HepG2 (cell line): Measurements from ENCODE around the gene APRT. TPM values are rescaled to one million over a fixed set of nuclear protein-coding genes. Genes with fewer than 3 reads are reported as not detected.

ENCODE experiments used
- AGO2 ChIP-seq: fragments of 200-400 bp; formaldehyde crosslinking; optimal IDR thresholded peaks from 2 replicates; pipeline ENCODE3; 2017; ENCODE audit warnings: mild to moderate bottlenecking, low read depth, low read length, moderate library complexity
- ATF5 ChIP-seq: sonication (generic); formaldehyde crosslinking; IDR thresholded peaks from 2 replicates; pipeline ENCODE4 v1.4.0; 2020; ENCODE audit warnings: mild to moderate bottlenecking, low read depth, missing genetic modification reagents
- BORCS8-MEF2B ChIP-seq: sonication (generic); formaldehyde crosslinking; IDR thresholded peaks from 2 replicates; pipeline ENCODE4 v1.8.0; 2022; ENCODE audit warnings: mild to moderate bottlenecking, missing genetic modification reagents
- DR1 ChIP-seq: sonication (generic); formaldehyde crosslinking; IDR thresholded peaks from 2 replicates; pipeline ENCODE4 v1.8.0; 2021; ENCODE audit warnings: mild to moderate bottlenecking, missing genetic modification reagents, inconsistent platforms
- ESRRA ChIP-seq: sonication (generic); formaldehyde crosslinking; IDR thresholded peaks from 2 replicates; pipeline ENCODE4 v1.5.1; 2020; ENCODE audit warnings: mild to moderate bottlenecking, low read depth, missing genetic modification reagents
- FOXM1 ChIP-seq: sonication (generic); formaldehyde crosslinking; IDR thresholded peaks from 2 replicates; pipeline ENCODE4 v1.5.0; 2020; ENCODE audit warnings: missing genetic modification reagents
- PAX8 ChIP-seq: sonication (generic); formaldehyde crosslinking; IDR thresholded peaks from 2 replicates; pipeline ENCODE4 v1.8.0; 2022; ENCODE audit warnings: mild to moderate bottlenecking, missing genetic modification reagents, borderline replicate concordance
- RBFOX2 ChIP-seq: fragments of 200-400 bp; formaldehyde crosslinking; IDR thresholded peaks from 2 replicates; pipeline ENCODE4 v1.6.1; 2017; ENCODE audit warnings: low read depth, mild to moderate bottlenecking, low read length
- SNAI1 ChIP-seq: sonication (generic); formaldehyde crosslinking; IDR thresholded peaks from 2 replicates; pipeline ENCODE4 v1.5.0; 2020; ENCODE audit warnings: mild to moderate bottlenecking, missing genetic modification reagents, borderline replicate concordance
- TBX3 ChIP-seq: fragments of 450-650 bp; IDR thresholded peaks from 2 replicates; pipeline ENCODE4 v1.6.1; 2017; ENCODE audit warnings: antibody characterized with exemption, mild to moderate bottlenecking, inconsistent platforms, borderline replicate concordance
- ZBTB46 ChIP-seq: sonication (generic); formaldehyde crosslinking; IDR thresholded peaks from 2 replicates; pipeline ENCODE4 v1.4.0; 2020; ENCODE audit warnings: mild to moderate bottlenecking, missing genetic modification reagents, borderline replicate concordance
- ZNF263 ChIP-seq: sonication (generic); formaldehyde crosslinking; IDR thresholded peaks from 2 replicates; pipeline ENCODE4 v1.4.0; 2020; ENCODE audit warnings: missing genetic modification reagents
- ZNF264 ChIP-seq: sonication (generic); formaldehyde crosslinking; IDR thresholded peaks from 2 replicates; pipeline ENCODE4 v1.4.0; 2020; ENCODE audit warnings: missing genetic modification reagents
- ZNF333 ChIP-seq: sonication (generic); formaldehyde crosslinking; IDR thresholded peaks from 2 replicates; pipeline ENCODE4 v1.4.0; 2020; ENCODE audit warnings: mild to moderate bottlenecking, missing genetic modification reagents, borderline replicate concordance
- ZNF629 ChIP-seq: sonication (generic); formaldehyde crosslinking; conservative IDR thresholded peaks from 2 replicates; pipeline ENCODE4 v1.5.0; 2020; ENCODE audit warnings: missing genetic modification reagents
- ZNF710 ChIP-seq: sonication (generic); formaldehyde crosslinking; IDR thresholded peaks from 2 replicates; pipeline ENCODE4 v1.5.0; 2020; ENCODE audit warnings: mild to moderate bottlenecking, missing genetic modification reagents, borderline replicate concordance
- ZNF776 ChIP-seq: sonication (generic); formaldehyde crosslinking; IDR thresholded peaks from 2 replicates; pipeline ENCODE4 v1.4.0; 2020; ENCODE audit warnings: mild to moderate bottlenecking, missing genetic modification reagents
- ZSCAN21 ChIP-seq: sonication (generic); formaldehyde crosslinking; IDR thresholded peaks from 2 replicates; pipeline ENCODE4 v1.8.0; 2022; ENCODE audit warnings: mild to moderate bottlenecking, missing genetic modification reagents, moderate library complexity, borderline replicate concordance
- polyA plus RNA-seq, 8 experiments: library from polyadenylated mRNA; depleted of rRNA in 3 of 8; stranded (reverse) in 7 of 8; unstranded in 1 of 8; fragments of >200 nt; fragmentation: Illumina TruSeq in 4 of 8; extraction: Trizol in 4 of 8; gene quantifications; 2 replicates each; pipeline versions ENCODE4 v1.2.1 to v1.2.3, GENCODE V29; 2011 to 2016; ENCODE audit warnings: low read depth in 4 of 8, missing spikeins in 1 of 8, mixed read lengths in 1 of 8; ENCODE audit not compliant: insufficient read depth in 1 of 8
- total RNA-seq, 5 experiments: library from RNA; depleted of rRNA; stranded (reverse); fragments of >200 nt; fragmentation: Illumina TruSeq; extraction: Trizol; gene quantifications; 2 replicates each; pipeline ENCODE4 v1.2.3, GENCODE V29; 2016; ENCODE audit warnings: low read depth in 1 of 5
- TF ChIP-seq, protein P1 (sequence below): sonication (generic); formaldehyde crosslinking; IDR thresholded peaks from 2 replicates; pipeline ENCODE4 v1.4.0; 2020; ENCODE audit warnings: mild to moderate bottlenecking, low read depth, missing genetic modification reagents
- TF ChIP-seq, protein P2 (sequence below): sonication (generic); formaldehyde crosslinking; IDR thresholded peaks from 2 replicates; pipeline ENCODE4 v1.4.0; 2020; ENCODE audit warnings: missing genetic modification reagents
- TF ChIP-seq, protein P3 (sequence below): sonication (generic); formaldehyde crosslinking; IDR thresholded peaks from 2 replicates; pipeline ENCODE4 v1.4.0; 2020; ENCODE audit warnings: mild to moderate bottlenecking, missing genetic modification reagents

Gene APRT
- total and polyA plus RNA-seq, 2 of the 13 experiments (the other 11 are each of a cell fraction or from before 2014, with no cell fraction given): 155 to 242 TPM

DNA sequence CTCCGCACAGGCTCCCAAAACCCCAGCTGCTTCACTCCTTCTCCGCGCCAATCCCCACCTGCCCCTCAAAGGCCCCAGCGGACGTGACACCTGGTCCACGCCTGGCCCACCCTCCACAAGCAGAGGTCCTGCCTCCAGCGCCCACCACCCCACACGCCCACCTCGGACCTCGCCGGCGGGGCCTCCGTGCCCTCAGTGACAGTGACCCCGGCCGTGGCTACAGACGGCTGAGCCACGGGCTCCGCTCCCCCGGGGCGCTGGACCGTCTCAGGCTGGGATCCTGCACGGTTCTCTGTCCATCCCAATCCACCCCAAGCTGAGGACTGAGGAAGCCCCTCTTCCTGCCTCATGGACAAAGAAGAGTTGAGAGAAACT is 51.8 kb downstream of the APRT start (continued):
- peak; percentile 60 for TF ChIP-seq AGO2
- 0 out of 2 replicates have a peak, but pooled peaks have one; percentile 20 for TF ChIP-seq ESRRA
- peak; percentile 27; the same call in 1 of the 2 replicates for TF ChIP-seq PAX8 (CRISPR knock-in tag)
- TF ChIP-seq, protein P1, sequence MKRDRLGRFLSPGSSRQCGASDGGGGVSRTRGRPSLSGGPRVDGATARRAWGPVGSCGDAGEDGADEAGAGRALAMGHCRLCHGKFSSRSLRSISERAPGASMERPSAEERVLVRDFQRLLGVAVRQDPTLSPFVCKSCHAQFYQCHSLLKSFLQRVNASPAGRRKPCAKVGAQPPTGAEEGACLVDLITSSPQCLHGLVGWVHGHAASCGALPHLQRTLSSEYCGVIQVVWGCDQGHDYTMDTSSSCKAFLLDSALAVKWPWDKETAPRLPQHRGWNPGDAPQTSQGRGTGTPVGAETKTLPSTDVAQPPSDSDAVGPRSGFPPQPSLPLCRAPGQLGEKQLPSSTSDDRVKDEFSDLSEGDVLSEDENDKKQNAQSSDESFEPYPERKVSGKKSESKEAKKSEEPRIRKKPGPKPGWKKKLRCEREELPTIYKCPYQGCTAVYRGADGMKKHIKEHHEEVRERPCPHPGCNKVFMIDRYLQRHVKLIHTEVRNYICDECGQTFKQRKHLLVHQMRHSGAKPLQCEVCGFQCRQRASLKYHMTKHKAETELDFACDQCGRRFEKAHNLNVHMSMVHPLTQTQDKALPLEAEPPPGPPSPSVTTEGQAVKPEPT (CRISPR knock-in tag): 0 out of 2 replicates have a peak, but pooled peaks have one; percentile 60
- no peak for TF ChIP-seq TBX3
- TF ChIP-seq, protein P2, sequence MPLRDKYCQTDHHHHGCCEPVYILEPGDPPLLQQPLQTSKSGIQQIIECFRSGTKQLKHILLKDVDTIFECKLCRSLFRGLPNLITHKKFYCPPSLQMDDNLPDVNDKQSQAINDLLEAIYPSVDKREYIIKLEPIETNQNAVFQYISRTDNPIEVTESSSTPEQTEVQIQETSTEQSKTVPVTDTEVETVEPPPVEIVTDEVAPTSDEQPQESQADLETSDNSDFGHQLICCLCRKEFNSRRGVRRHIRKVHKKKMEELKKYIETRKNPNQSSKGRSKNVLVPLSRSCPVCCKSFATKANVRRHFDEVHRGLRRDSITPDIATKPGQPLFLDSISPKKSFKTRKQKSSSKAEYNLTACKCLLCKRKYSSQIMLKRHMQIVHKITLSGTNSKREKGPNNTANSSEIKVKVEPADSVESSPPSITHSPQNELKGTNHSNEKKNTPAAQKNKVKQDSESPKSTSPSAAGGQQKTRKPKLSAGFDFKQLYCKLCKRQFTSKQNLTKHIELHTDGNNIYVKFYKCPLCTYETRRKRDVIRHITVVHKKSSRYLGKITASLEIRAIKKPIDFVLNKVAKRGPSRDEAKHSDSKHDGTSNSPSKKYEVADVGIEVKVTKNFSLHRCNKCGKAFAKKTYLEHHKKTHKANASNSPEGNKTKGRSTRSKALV (CRISPR knock-in tag): no peak
- TF ChIP-seq, protein P3, sequence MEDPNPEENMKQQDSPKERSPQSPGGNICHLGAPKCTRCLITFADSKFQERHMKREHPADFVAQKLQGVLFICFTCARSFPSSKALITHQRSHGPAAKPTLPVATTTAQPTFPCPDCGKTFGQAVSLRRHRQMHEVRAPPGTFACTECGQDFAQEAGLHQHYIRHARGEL (CRISPR knock-in tag): 0 out of 2 replicates have a peak, but pooled peaks have one; percentile 44
- peak; percentile 35; the same call in 1 of the 2 replicates for TF ChIP-seq ZSCAN21 (CRISPR knock-in tag)
- no peak for TF ChIP-seq BORCS8-MEF2B
- 0 out of 2 replicates have a peak, but pooled peaks have one; percentile 39 for TF ChIP-seq DR1 (CRISPR knock-in tag)
- peak; percentile 4; the same call in 1 of the 2 replicates for TF ChIP-seq RBFOX2
- no peak for TF ChIP-seq ZNF629 (CRISPR knock-in tag)
- TF ChIP-seq FOXM1 (CRISPR knock-in tag): 0 out of 2 replicates have a peak, but pooled peaks have one; percentile 11
- peak; percentile 20; the same call in 1 of the 2 replicates for TF ChIP-seq ZNF710 (CRISPR knock-in tag)
- peak; percentile 67; the same call in 1 of the 2 replicates for TF ChIP-seq ZNF776
- TF ChIP-seq ZNF333: peak; percentile 63; the same call in 1 of the 2 replicates
- 0 out of 2 replicates have a peak, but pooled peaks have one; percentile 72 for TF ChIP-seq SNAI1 (CRISPR knock-in tag)
- TF ChIP-seq ZBTB46: 0 out of 2 replicates have a peak, but pooled peaks have one; percentile 54
- TF ChIP-seq ATF5 (CRISPR knock-in tag): 0 out of 2 replicates have a peak, but pooled peaks have one; percentile 24
- TF ChIP-seq ZNF263 (CRISPR knock-in tag): no peak
- 0 out of 2 replicates have a peak, but pooled peaks have one; percentile 13 for TF ChIP-seq ZNF264 (CRISPR knock-in tag)
